Smooth muscle cell (in vitro differentiated cells): ENCODE measurements around the gene CLDN22. TPM values are rescaled to one million over a fixed set of nuclear protein-coding genes. Genes with fewer than 3 reads are reported as not detected.

Source experiments
- DNase-seq: peaks from one replicate; lab custom pipeline; 2025; ENCODE audit not compliant: unreplicated experiment; lab: John Stamatoyannopoulos, UW
- H2AFZ ChIP-seq: fragments of 200-600 bp; sonication (generic); 2 replicates; pipeline ENCODE4 v1.6.0; 2016; ENCODE audit warnings: antibody characterized with exemption, low read depth, mild to moderate bottlenecking
- H3F3A ChIP-seq: fragments of 200-600 bp; sonication (generic); 2 replicates; pipeline ENCODE4 v1.6.0; 2017; ENCODE audit warnings: antibody characterized with exemption, low read depth
- H3K27ac ChIP-seq: fragments of 200-600 bp; sonication (generic); 2 replicates; pipeline ENCODE4 v1.5.1; 2016; ENCODE audit warnings: low read depth, mild to moderate bottlenecking
- H3K27me3 ChIP-seq: fragments of 200-600 bp; sonication (generic); 2 replicates; pipeline ENCODE4 v1.6.1; 2016; ENCODE audit warnings: low read depth, mild to moderate bottlenecking
- H3K36me3 ChIP-seq: fragments of 200-600 bp; sonication (generic); 2 replicates; pipeline ENCODE4 v1.5.1; 2016; ENCODE audit warnings: low read depth
- H3K4me1 ChIP-seq: fragments of 200-600 bp; sonication (generic); 2 replicates; pipeline ENCODE4 v1.5.1; 2016; ENCODE audit warnings: low read depth
- H3K4me2 ChIP-seq: fragments of 200-600 bp; sonication (generic); 2 replicates; pipeline ENCODE4 v1.6.0; 2016; ENCODE audit warnings: mild to moderate bottlenecking
- H3K4me3 ChIP-seq: fragments of 200-600 bp; sonication (generic); 2 replicates; pipeline ENCODE4 v1.5.1; 2016; ENCODE audit warnings: mild to moderate bottlenecking
- H3K79me2 ChIP-seq: fragments of 200-600 bp; sonication (generic); 2 replicates; pipeline ENCODE4 v1.6.0; 2016; ENCODE audit warnings: low read depth, mild to moderate bottlenecking
- H3K9ac ChIP-seq: fragments of 200-600 bp; sonication (generic); 2 replicates; pipeline ENCODE4 v1.6.0; 2016; ENCODE audit warnings: low read depth
- H3K9me3 ChIP-seq: fragments of 200-600 bp; sonication (generic); replicated peaks from 2 replicates; pipeline ENCODE4 v1.5.1; 2016; ENCODE audit warnings: low read depth
- H4K20me1 ChIP-seq: fragments of 200-600 bp; sonication (generic); 2 replicates; pipeline ENCODE4 v1.6.0; 2016; ENCODE audit warnings: low read depth
- CTCF ChIP-seq: fragments of 200-600 bp; sonication (generic); IDR thresholded peaks from 2 replicates; pipeline ENCODE4 v1.5.1; 2017; ENCODE audit warnings: borderline replicate concordance, mild to moderate bottlenecking, antibody characterized with exemption; ENCODE audit not compliant: insufficient read depth, poor library complexity, severe bottlenecking
- WGBS: methylation state at CpG from one replicate; pipeline ENCODE4 v1.1.7; 2016; ENCODE audit warnings: low lambda C conversion rate; 5-methylcytosine and 5-hydroxymethylcytosine counted together
- polyA plus RNA-seq: library from polyadenylated mRNA; unstranded; fragments of >200 nt; fragmentation: Nextera tagmentation; extraction: Ambion mirVana; gene quantifications from 2 replicates; pipeline ENCODE4 v1.2.1, GENCODE V29; 2016
- total RNA-seq: library from RNA; depleted of rRNA; stranded (reverse); fragments of >200 nt; gene quantifications from 2 replicates; pipeline ENCODE4 v1.2.3, GENCODE V29; 2014

The CLDN22 gene
- total and polyA plus RNA-seq, 2 experiments from 2014 or later: 0.08 TPM; not detected in 1

GRCh38 chr4:183355405-183355804, 35.3 kb upstream of the CLDN22 start:
- no peaks in the 10 kb centered on the region for H4K20me1 ChIP-seq
- no peak overlapping the region for H3K9ac ChIP-seq
- no peak overlapping the region for H3K4me3 ChIP-seq
- 84% methylated on average over 4 of the region's 4 CpGs for WGBS
- no peaks in the 10 kb centered on the region for H3K27me3 ChIP-seq
- no peaks in the 10 kb centered on the region for H3K9me3 ChIP-seq
- no peaks in the 10 kb centered on the region for H3K4me1 ChIP-seq
- H3K36me3 ChIP-seq: no peaks in the 10 kb centered on the region
- no peak overlapping the region for H3K27ac ChIP-seq
- H3K4me2 ChIP-seq: no peak overlapping the region
- H3F3A ChIP-seq: no peaks in the 10 kb centered on the region
- TF ChIP-seq CTCF: no peak
- no peak for DNase-seq
- no peaks in the 10 kb centered on the region for H3K79me2 ChIP-seq
- H2AFZ ChIP-seq: no peak overlapping the region

GRCh38 chr4:183354219-183354618, 34.1 kb upstream of the CLDN22 start:
- H3K4me1 ChIP-seq: no peaks in the 10 kb centered on the region
- TF ChIP-seq CTCF: no peak
- no peak overlapping the region for H3K9ac ChIP-seq
- no peaks in the 10 kb centered on the region for H3K79me2 ChIP-seq
- 71% methylated on average over 9 of the region's 9 CpGs for WGBS
- DNase-seq: no peak
- H3K4me3 ChIP-seq: no peak overlapping the region
- H3K9me3 ChIP-seq: no peaks in the 10 kb centered on the region
- no peaks in the 10 kb centered on the region for H3F3A ChIP-seq
- H3K4me2 ChIP-seq: no peak overlapping the region
- no peaks in the 10 kb centered on the region for H4K20me1 ChIP-seq
- no peak overlapping the region for H2AFZ ChIP-seq
- no peaks in the 10 kb centered on the region for H3K36me3 ChIP-seq
- H3K27me3 ChIP-seq: no peaks in the 10 kb centered on the region
- H3K27ac ChIP-seq: no peak overlapping the region

GRCh38 chr4:183353557-183353956, 33.5 kb upstream of the CLDN22 start:
- Histone ChIP-seq H3K9me3 (no peaks in the 10 kb centered on the region), H3F3A (no peaks in the 10 kb centered on the region), H3K27ac (no peak overlapping the region), H4K20me1 (no peaks in the 10 kb centered on the region), H3K36me3 (no peaks in the 10 kb centered on the region), H3K4me1 (no peaks in the 10 kb centered on the region), H3K79me2 (no peaks in the 10 kb centered on the region), H3K9ac (no peak overlapping the region), H3K27me3 (no peaks in the 10 kb centered on the region), H2AFZ (no peak overlapping the region), H3K4me2 (no peak overlapping the region), H3K4me3 (no peak overlapping the region)
- WGBS: 88% methylated on average over 8 of the region's 8 CpGs
- no peak for TF ChIP-seq CTCF
- DNase-seq: no peak

GRCh38 chr4:183352546-183352945, 32.5 kb upstream of the CLDN22 start:
- Histone ChIP-seq H3K4me1 (no peaks in the 10 kb centered on the region), H3F3A (no peaks in the 10 kb centered on the region), H3K79me2 (no peaks in the 10 kb centered on the region), H3K27me3 (no peaks in the 10 kb centered on the region), H3K9ac (no peak overlapping the region), H3K9me3 (no peaks in the 10 kb centered on the region), H3K4me2 (no peak overlapping the region), H3K27ac (no peak overlapping the region), H2AFZ (no peak overlapping the region), H3K4me3 (no peak overlapping the region), H3K36me3 (no peaks in the 10 kb centered on the region), H4K20me1 (no peaks in the 10 kb centered on the region)
- 90% methylated on average over 5 of the region's 5 CpGs for WGBS
- no peak for TF ChIP-seq CTCF
- no peak for DNase-seq
